Heart right ventricle (tissue), 16 donors: Measurements from ENCODE around the gene PRMT3. TPM values are rescaled to one million over a fixed set of nuclear protein-coding genes. Genes with fewer than 3 reads are reported as not detected.

ENCODE experiments used
- ATAC-seq, 8 donors: fragments of 200-7000 bp; cut with Tn5 transposase; one replicate each; pipeline ENCODE4 v1.9.1; 2020; ENCODE audit warnings: mild to moderate bottlenecking in 8 of 8, moderate library complexity in 8 of 8, moderate number of reproducible peaks in 1 of 8
- DNase-seq, 2 donors: peaks; one replicate each; pipeline ENCODE4 v3.0.0-alpha.2; 2020
- H3K27ac ChIP-seq, 10 donors: fragments of 200-600 bp; sonication (generic) in 2 of 10; one replicate each; pipeline versions ENCODE4 v1.5.0 to v1.8.0; 2020 to 2022; ENCODE audit warnings: mild to moderate bottlenecking in 3 of 10
- H3K27me3 ChIP-seq, 7 donors: fragments of 200-600 bp; one replicate each; pipeline ENCODE4 v1.8.0; 2021 to 2022; ENCODE audit warnings: mild to moderate bottlenecking in 2 of 7
- H3K36me3 ChIP-seq, 9 donors: fragments of 200-600 bp; sonication (generic) in 1 of 9; one replicate each; pipeline versions ENCODE4 v1.5.0 to v1.8.0; 2020 to 2022; ENCODE audit warnings: mild to moderate bottlenecking in 2 of 9
- H3K4me1 ChIP-seq, 9 donors: fragments of 200-600 bp; sonication (generic) in 1 of 9; one replicate each; pipeline versions ENCODE4 v1.5.0 to v1.8.0; 2020 to 2022; ENCODE audit warnings: mild to moderate bottlenecking in 4 of 9
- H3K4me3 ChIP-seq, 10 donors: fragments of 200-600 bp; sonication (generic) in 2 of 10; one replicate each; pipeline versions ENCODE4 v1.5.0 to v1.8.0; 2020 to 2022; ENCODE audit warnings: mild to moderate bottlenecking in 7 of 10, moderate library complexity in 2 of 10
- H3K9me3 ChIP-seq, 11 donors: fragments of 200-600 bp in 10 of 11; sonication (generic) in 2 of 11; one replicate each; pipeline versions ENCODE4 v1.5.0 to v1.8.0; 2013 to 2022; ENCODE audit warnings: mild to moderate bottlenecking in 2 of 11, control low read depth in 1 of 11, moderate library complexity in 1 of 11
- CTCF ChIP-seq, 9 donors: fragments of 200-600 bp; sonication (generic) in 2 of 9; IDR thresholded peaks; one replicate each; pipeline versions ENCODE4 v1.5.0 to v1.8.0; 2021 to 2022; ENCODE audit warnings: antibody characterized with exemption in 9 of 9, mild to moderate bottlenecking in 5 of 9, moderate library complexity in 1 of 9
- WGBS, 2 donors: extraction: QIAGEN DNeasy Blood & Tissue Kit; methylation state at CpG; one replicate each; pipeline ENCODE4 v1.1.7; 2013; ENCODE audit warnings: inconsistent platforms in 1 of 2; 5-methylcytosine and 5-hydroxymethylcytosine counted together
- intact Hi-C, 10 donors: fragments of 100-400 bp; cut with DNase I; formaldehyde crosslinking; loops; one replicate each; pipeline versions ENCODE4 v1.11.1 to v1.14.2; 2022
- polyA plus RNA-seq, 2 donors: library from polyadenylated mRNA; stranded (reverse); fragments of 200-250 nt; gene quantifications; one replicate each; pipeline ENCODE4 v1.2.3, GENCODE V29; 2013
- total RNA-seq, 10 donors: library from RNA; stranded (reverse); fragmentation: NEBNext Ultra II Directional in 3 of 10; extraction: Animal tissue kit (Norgen Biotek cat#: 25700) in 3 of 10; gene quantifications; one replicate each; pipeline versions ENCODE4 v1.2.1 to v1.2.4, GENCODE V29; 2021 to 2023
- donor health status: Arrhythmogenic right ventricular cardiomyopathy.
- donor health status: ischemic (EF 13 %, LVEDD 7.1; RV severe dilation, severe dysfunction).
- donor health status: healthy with polysubstance abuse.
- donor health status: DM: no; HTN: yes; CAD: no.
- donor health status: DM: no; HTN: no; CAD: no.
- donor health status: ischemic (EF 25% LVEDD 6.9; RV normal size, moderate dysfunction).
- donor health status: ischemic (EF 25% LVEDD 5.7; RV mildly dilated, moderate dysfunction).
- donor health status: healthy.
- donor health status: DM: yes; HTN: yes; CAD: no.
- donor health status: Ischemic cardiomyopathy.
- donor health status: ischemic (EF 35%, LVEDD 5.7; RV mildly dilated, moderate dysfunction).
- donor health status: nonischemic (EF 11% LVEDD 7.7; RV severe dilation, severe dysfunction).
- donor health status: DM: yes; HTN: yes; CAD: no.
- donor health status: PGD.
- donor health status: ischemic (EF 29% LVEDD 5.4; RV normal size, mild dysfunction).
- donor health status: nonischemic (EF 23%, LVEDD 6.1; RV moderate dilation, normal function).

PRMT3 gene
- total and polyA plus RNA-seq, 12 donors, result 7.3 to 16.3 (median 11.5) TPM

- no peak overlapping the region for H3K27ac ChIP-seq
- no peak for DNase-seq
- no peaks in the 10 kb centered on the region for H3K36me3 ChIP-seq
- peaks cover 0 to 8% (median 0%) of the 10 kb centered on the region in 7 donors for H3K27me3 ChIP-seq
- H3K4me3 ChIP-seq, result no peak overlapping the region
- intact Hi-C loops, result no loop called here
- H3K9me3 ChIP-seq, result peaks cover 0 to 15% (median 0%) of the 10 kb centered on the region in 11 donors
- no peak for ATAC-seq
- no peak for TF ChIP-seq CTCF (IDR thresholded peaks at IDR 0.05)
- WGBS, 2 donors, result 37 to 44% methylated on average over 2 of the region's 2 CpGs
- no peaks in the 10 kb centered on the region for H3K4me1 ChIP-seq
Observed at GRCh38 chr11:20541503-20541902, 154.0 kb downstream of the PRMT3 start.

DNA sequence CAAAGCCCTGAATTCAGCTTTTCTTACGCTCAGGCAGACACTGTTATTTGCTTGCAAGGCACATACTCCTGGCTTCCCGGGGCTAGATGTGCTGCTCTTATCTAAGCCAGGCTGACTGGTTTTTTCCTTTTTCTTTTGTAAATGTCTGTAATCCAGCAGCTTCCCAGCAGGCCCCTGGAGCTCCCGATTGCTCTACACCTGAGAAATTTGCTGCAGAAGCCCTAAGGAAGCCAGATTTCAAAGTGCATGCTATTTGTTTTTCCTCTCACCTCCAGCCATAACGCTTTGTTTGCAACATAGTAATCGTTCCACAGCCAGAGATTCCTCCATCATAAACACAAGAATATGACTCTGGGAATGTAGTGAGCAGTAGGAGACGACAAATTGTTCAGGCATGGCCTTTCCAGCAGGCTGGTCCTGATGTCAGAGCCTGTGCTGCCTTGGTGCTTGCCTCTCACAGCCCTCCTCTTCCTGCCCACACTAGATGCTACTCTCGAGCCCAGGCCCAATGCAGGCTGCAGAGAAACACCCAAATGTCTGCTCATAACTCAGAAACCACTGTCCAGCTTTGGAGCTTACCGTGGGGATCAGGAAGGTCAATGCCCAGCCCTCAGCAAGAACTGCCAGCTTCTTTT is 157.2 kb downstream of the PRMT3 start:
- no peaks in the 10 kb centered on the region for H3K4me1 ChIP-seq
- peaks cover 0 to 5% (median 0%) of the 10 kb centered on the region in 7 donors for H3K27me3 ChIP-seq
- 31 to 36% methylated on average over 8 of the region's 8 CpGs for whole genome bisulfite sequencing, 2 donors
- no peak for DNase-seq
- no peak overlapping the region for H3K4me3 ChIP-seq
- intact Hi-C loops, result no loop called here
- no peak for TF ChIP-seq CTCF (IDR thresholded peaks at IDR 0.05)
- peaks cover 0 to 2% (median 0%) of the 10 kb centered on the region in 11 donors for H3K9me3 ChIP-seq
- no peak overlapping the region for H3K27ac ChIP-seq
- no peak for ATAC-seq
- H3K36me3 ChIP-seq, result no peaks in the 10 kb centered on the region

DNA sequence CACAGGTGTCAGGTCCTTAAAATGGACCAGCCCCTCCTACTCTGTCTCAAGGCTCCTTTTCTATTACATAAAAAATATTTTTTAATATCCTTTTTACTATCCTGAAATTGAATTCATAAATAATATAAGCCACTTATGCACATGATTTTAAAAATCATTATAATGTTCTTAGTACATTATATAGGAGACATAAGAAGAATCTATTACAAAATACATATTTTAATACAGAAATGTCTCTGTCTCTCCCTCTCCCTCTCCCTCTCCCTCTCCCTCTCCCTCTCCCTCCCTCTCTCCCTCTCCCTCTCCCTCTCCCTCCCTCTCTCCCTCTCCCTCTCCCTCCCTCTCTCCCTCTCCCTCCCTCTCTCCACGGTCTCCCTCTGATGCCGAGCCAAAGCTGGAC is 159.9 kb downstream of the PRMT3 start:
- no peaks in the 10 kb centered on the region for H3K4me1 ChIP-seq
- ATAC-seq (no peak), DNase-seq (no peak)
- no peak overlapping the region for H3K4me3 ChIP-seq
- no peaks in the 10 kb centered on the region for H3K27me3 ChIP-seq
- no peak overlapping the region for H3K27ac ChIP-seq
- no peak for TF ChIP-seq CTCF (IDR thresholded peaks at IDR 0.05)
- WGBS, 2 donors, result 65% methylated on average over 2 of the region's 2 CpGs; no CpG with 5 or more reads in 1 of the 2 donors
- no peaks in the 10 kb centered on the region for H3K9me3 ChIP-seq
- intact Hi-C loops, result no loop called here
- H3K36me3 ChIP-seq, result no peaks in the 10 kb centered on the region

GRCh38 chr11:20551096-20551495 is 163.6 kb downstream of the PRMT3 start:
- no peaks in the 10 kb centered on the region for H3K4me1 ChIP-seq
- DNase-seq (no peak), ATAC-seq (no peak)
- no peaks in the 10 kb centered on the region for H3K36me3 ChIP-seq
- no peak overlapping the region for H3K27ac ChIP-seq
- 51 to 64% methylated on average over 2 of the region's 2 CpGs for WGBS, 2 donors
- intact Hi-C loops, result no loop called here
- TF ChIP-seq CTCF (IDR thresholded peaks at IDR 0.05), result no peak
- no peaks in the 10 kb centered on the region for H3K27me3 ChIP-seq
- no peak overlapping the region for H3K4me3 ChIP-seq
- peaks cover 0 to 8% (median 0%) of the 10 kb centered on the region in 11 donors for H3K9me3 ChIP-seq
